WTC11 (cell line): ENCODE measurements around the gene FOXC2. TPM values are rescaled to one million over a fixed set of nuclear protein-coding genes. Genes with fewer than 3 reads are reported as not detected.

Source experiments
- ATAC-seq: fragments of 200-7000 bp; cut with Tn5 transposase; 2 replicates; pipeline ENCODE4 v1.10.0; 2021; ENCODE audit warnings: mild to moderate bottlenecking, moderate library complexity
- CTCF ChIA-PET: fragments of 300-600 bp; sonication (Branson Sonifier 250); formaldehyde crosslinking; loops from one replicate; lab custom pipeline; 2021; ENCODE audit warnings: antibody characterized with exemption; lab: Charles Lee
- POLR2A ChIA-PET: fragments of 350-600 bp; sonication (Branson Sonifier 250); formaldehyde crosslinking; loops from one replicate; lab custom pipeline; 2021; ENCODE audit warnings: antibody characterized with exemption; lab: Charles Lee
- DNase-seq: peaks from one replicate; pipeline ENCODE4 v3.0.0; 2021; ENCODE audit warnings: low spot score
- H3K27ac Mint-ChIP-seq: 2 replicates; pipeline ENCODE4 v1.8.0; 2021; ENCODE audit warnings: mixed read lengths
- H3K27me3 Mint-ChIP-seq: 2 replicates; pipeline ENCODE4 v1.8.0; 2021; ENCODE audit warnings: low read depth, mild to moderate bottlenecking, moderate library complexity, mixed read lengths
- H3K36me3 Mint-ChIP-seq: 2 replicates; pipeline ENCODE4 v1.8.0; 2021; ENCODE audit warnings: mixed read lengths
- H3K4me1 Mint-ChIP-seq: 2 replicates; pipeline ENCODE4 v1.8.0; 2022; ENCODE audit warnings: mixed read lengths
- H3K4me3 Mint-ChIP-seq: 2 replicates; pipeline ENCODE4 v1.8.0; 2021; ENCODE audit warnings: mild to moderate bottlenecking, moderate library complexity, mixed read lengths
- H3K9me3 Mint-ChIP-seq: 2 replicates; pipeline ENCODE4 v1.8.0; 2021; ENCODE audit warnings: mixed read lengths
- ATF1 ChIP-seq: sonication (generic); formaldehyde crosslinking; IDR thresholded peaks from 2 replicates; pipeline ENCODE4 v1.8.1; 2023; ENCODE audit warnings: mild to moderate bottlenecking, moderate library complexity, missing genetic modification reagents
- CBFB ChIP-seq: sonication (generic); formaldehyde crosslinking; IDR thresholded peaks from 2 replicates; pipeline ENCODE4 v1.8.1; 2022; ENCODE audit warnings: mild to moderate bottlenecking, low read depth, missing genetic modification reagents
- CREM ChIP-seq: sonication (generic); formaldehyde crosslinking; IDR thresholded peaks from 2 replicates; pipeline ENCODE4 v1.8.1; 2022; ENCODE audit warnings: mild to moderate bottlenecking, missing genetic modification reagents, moderate library complexity
- ETV6 ChIP-seq: sonication (generic); formaldehyde crosslinking; IDR thresholded peaks from 2 replicates; pipeline ENCODE4 v1.8.1; 2022; ENCODE audit warnings: mild to moderate bottlenecking, missing genetic modification reagents
- GRHL2 ChIP-seq: fragments of 250-450 bp; sonication (Bioruptor Pico); IDR thresholded peaks from 2 replicates; pipeline ENCODE4 v1.8.0; 2022; ENCODE audit warnings: mild to moderate bottlenecking, moderate library complexity; ENCODE audit not compliant: insufficient replicate concordance, severe bottlenecking
- GTF2I ChIP-seq: fragments of 250-450 bp; sonication (Bioruptor Pico); conservative IDR thresholded peaks from 2 replicates; pipeline ENCODE4 v1.4.0; 2021; ENCODE audit warnings: mild to moderate bottlenecking
- HMGA2 ChIP-seq: fragments of 250-450 bp; sonication (Bioruptor Pico); IDR thresholded peaks from 2 replicates; pipeline ENCODE4 v1.4.0; 2021; ENCODE audit warnings: mild to moderate bottlenecking, moderate library complexity
- KAT7 ChIP-seq: sonication (generic); formaldehyde crosslinking; IDR thresholded peaks from 2 replicates; pipeline ENCODE4 v1.8.1; 2023; ENCODE audit warnings: missing genetic modification reagents, mild to moderate bottlenecking, borderline replicate concordance
- NFATC4 ChIP-seq: fragments of 250-450 bp; sonication (Bioruptor Pico); IDR thresholded peaks from 2 replicates; pipeline ENCODE4 v1.9.0; 2021; ENCODE audit warnings: mild to moderate bottlenecking
- SOX15 ChIP-seq: fragments of 250-450 bp; sonication (Bioruptor Pico); IDR thresholded peaks from 2 replicates; pipeline ENCODE4 v1.9.0; 2021; ENCODE audit warnings: mild to moderate bottlenecking
- TCF7 ChIP-seq: sonication (generic); formaldehyde crosslinking; IDR thresholded peaks from 2 replicates; pipeline ENCODE4 v1.8.0; 2022; ENCODE audit warnings: mild to moderate bottlenecking, low read depth, missing genetic modification reagents, moderate library complexity
- TEAD1 ChIP-seq: sonication (generic); formaldehyde crosslinking; IDR thresholded peaks from 2 replicates; pipeline ENCODE4 v1.8.0; 2022; ENCODE audit warnings: mild to moderate bottlenecking, missing genetic modification reagents
- ZNF121 ChIP-seq: sonication (generic); formaldehyde crosslinking; IDR thresholded peaks from 2 replicates; pipeline ENCODE4 v1.8.0; 2023; ENCODE audit warnings: missing genetic modification reagents
- ZNF138 ChIP-seq: sonication (generic); formaldehyde crosslinking; conservative IDR thresholded peaks from 2 replicates; pipeline ENCODE4 v1.8.1; 2022; ENCODE audit warnings: mild to moderate bottlenecking, moderate library complexity, missing genetic modification reagents
- ZNF416 ChIP-seq: fragments of 250-450 bp; sonication (Bioruptor Pico); IDR thresholded peaks from 2 replicates; pipeline ENCODE4 v1.9.0; 2021; ENCODE audit warnings: mild to moderate bottlenecking, inconsistent platforms
- total RNA-seq: library from RNA; stranded (reverse); gene quantifications from 3 replicates; pipeline ENCODE4 v1.2.3, GENCODE V29; 2021
- TF ChIP-seq, protein P1 (sequence below): fragments of 250-450 bp; sonication (Bioruptor Pico); IDR thresholded peaks from 2 replicates; pipeline ENCODE4 v1.9.0; 2021; ENCODE audit warnings: mild to moderate bottlenecking, borderline replicate concordance
- TF ChIP-seq, protein P2 (sequence below): sonication (generic); formaldehyde crosslinking; IDR thresholded peaks from 2 replicates; pipeline ENCODE4 v1.8.0; 2022; ENCODE audit warnings: mild to moderate bottlenecking, missing genetic modification reagents
- TF ChIP-seq, protein P3 (sequence below): sonication (generic); formaldehyde crosslinking; IDR thresholded peaks from 2 replicates; pipeline ENCODE4 v1.8.0; 2023; ENCODE audit warnings: missing genetic modification reagents, mild to moderate bottlenecking, borderline replicate concordance
- TF ChIP-seq, protein P4 (sequence below): sonication (generic); formaldehyde crosslinking; conservative IDR thresholded peaks from 2 replicates; pipeline ENCODE4 v1.8.1; 2022; ENCODE audit warnings: mild to moderate bottlenecking, missing genetic modification reagents
- TF ChIP-seq, protein P5 (sequence below): fragments of 250-450 bp; sonication (Bioruptor Pico); IDR thresholded peaks from 2 replicates; pipeline ENCODE4 v1.9.0; 2021; ENCODE audit warnings: mild to moderate bottlenecking
- TF ChIP-seq, protein P6 (sequence below): sonication (generic); formaldehyde crosslinking; IDR thresholded peaks from 2 replicates; pipeline ENCODE4 v1.8.0; 2022; ENCODE audit warnings: missing genetic modification reagents

Gene FOXC2
- total RNA-seq, 1 experiment from 2014 or later: 0.28 TPM

DNA sequence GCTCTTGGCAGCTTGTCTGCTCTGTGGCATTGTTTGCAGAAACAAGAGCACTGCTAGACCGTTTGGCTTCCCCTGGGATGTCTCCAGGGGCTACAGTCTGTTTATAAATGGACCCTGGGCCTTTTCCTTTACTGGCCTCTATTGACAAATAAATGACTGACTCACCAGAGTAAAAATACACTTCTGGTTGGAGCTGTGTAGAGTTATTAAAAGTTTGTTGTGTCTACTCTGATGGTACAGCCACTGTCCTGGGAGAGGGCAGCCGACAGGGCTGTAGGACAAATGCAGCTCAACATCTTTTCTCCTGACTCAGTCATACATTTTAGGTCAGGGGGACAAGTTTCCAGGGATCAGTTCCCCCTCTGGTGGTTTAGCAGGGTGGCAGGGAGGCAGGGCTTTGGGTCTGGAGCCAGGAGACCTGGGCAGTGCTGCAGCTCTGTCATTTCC, 41.7 kb downstream of the FOXC2 start (continued):
- TF ChIP-seq, protein P1, sequence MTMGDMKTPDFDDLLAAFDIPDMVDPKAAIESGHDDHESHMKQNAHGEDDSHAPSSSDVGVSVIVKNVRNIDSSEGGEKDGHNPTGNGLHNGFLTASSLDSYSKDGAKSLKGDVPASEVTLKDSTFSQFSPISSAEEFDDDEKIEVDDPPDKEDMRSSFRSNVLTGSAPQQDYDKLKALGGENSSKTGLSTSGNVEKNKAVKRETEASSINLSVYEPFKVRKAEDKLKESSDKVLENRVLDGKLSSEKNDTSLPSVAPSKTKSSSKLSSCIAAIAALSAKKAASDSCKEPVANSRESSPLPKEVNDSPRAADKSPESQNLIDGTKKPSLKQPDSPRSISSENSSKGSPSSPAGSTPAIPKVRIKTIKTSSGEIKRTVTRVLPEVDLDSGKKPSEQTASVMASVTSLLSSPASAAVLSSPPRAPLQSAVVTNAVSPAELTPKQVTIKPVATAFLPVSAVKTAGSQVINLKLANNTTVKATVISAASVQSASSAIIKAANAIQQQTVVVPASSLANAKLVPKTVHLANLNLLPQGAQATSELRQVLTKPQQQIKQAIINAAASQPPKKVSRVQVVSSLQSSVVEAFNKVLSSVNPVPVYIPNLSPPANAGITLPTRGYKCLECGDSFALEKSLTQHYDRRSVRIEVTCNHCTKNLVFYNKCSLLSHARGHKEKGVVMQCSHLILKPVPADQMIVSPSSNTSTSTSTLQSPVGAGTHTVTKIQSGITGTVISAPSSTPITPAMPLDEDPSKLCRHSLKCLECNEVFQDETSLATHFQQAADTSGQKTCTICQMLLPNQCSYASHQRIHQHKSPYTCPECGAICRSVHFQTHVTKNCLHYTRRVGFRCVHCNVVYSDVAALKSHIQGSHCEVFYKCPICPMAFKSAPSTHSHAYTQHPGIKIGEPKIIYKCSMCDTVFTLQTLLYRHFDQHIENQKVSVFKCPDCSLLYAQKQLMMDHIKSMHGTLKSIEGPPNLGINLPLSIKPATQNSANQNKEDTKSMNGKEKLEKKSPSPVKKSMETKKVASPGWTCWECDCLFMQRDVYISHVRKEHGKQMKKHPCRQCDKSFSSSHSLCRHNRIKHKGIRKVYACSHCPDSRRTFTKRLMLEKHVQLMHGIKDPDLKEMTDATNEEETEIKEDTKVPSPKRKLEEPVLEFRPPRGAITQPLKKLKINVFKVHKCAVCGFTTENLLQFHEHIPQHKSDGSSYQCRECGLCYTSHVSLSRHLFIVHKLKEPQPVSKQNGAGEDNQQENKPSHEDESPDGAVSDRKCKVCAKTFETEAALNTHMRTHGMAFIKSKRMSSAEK: no peak
- TF ChIP-seq, all 79 proteins: peak for 0

DNA sequence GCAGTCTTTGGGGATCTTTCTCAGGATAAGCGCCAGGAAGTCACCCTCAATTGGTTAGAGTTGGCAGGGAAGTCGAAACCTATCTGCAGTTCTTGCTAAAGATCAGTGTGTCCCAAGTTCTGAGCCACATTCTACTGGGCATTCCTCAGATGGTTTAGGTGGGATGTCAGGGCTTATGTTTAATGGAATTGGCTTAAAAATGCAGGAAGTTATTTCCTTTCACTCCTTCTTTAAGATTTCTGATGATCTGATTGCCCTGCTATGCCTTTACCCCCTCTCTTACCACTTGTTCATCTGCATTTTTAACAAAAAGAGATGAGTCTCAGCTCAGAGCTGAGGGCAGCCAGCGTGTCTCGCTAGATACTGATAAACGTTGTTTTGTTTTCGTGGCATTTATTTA, 42.5 kb downstream of the FOXC2 start:
- Mint-ChIP-seq H3K9me3 (peaks cover 16% of the 10 kb centered on the region), H3K4me1 (peaks cover 1% of the 10 kb centered on the region; the same call in 1 of the 2 replicates), H3K36me3 (no peaks in the 10 kb centered on the region), H3K27ac (no peak overlapping the region), H3K4me3 (no peak overlapping the region), H3K27me3 (peaks cover 4% of the 10 kb centered on the region; the same call in 1 of the 2 replicates)
- ChIA-PET POLR2A (no interaction called here), CTCF (no interaction called here)
- DNase-seq (no peak), ATAC-seq (no peak)
- TF ChIP-seq, protein P2, sequence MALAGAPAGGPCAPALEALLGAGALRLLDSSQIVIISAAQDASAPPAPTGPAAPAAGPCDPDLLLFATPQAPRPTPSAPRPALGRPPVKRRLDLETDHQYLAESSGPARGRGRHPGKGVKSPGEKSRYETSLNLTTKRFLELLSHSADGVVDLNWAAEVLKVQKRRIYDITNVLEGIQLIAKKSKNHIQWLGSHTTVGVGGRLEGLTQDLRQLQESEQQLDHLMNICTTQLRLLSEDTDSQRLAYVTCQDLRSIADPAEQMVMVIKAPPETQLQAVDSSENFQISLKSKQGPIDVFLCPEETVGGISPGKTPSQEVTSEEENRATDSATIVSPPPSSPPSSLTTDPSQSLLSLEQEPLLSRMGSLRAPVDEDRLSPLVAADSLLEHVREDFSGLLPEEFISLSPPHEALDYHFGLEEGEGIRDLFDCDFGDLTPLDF: no peak
- TF ChIP-seq CREM (CRISPR knock-in tag): no peak
- TF ChIP-seq TEAD1 (CRISPR knock-in tag): no peak
- no peak for TF ChIP-seq KAT7 (CRISPR knock-in tag)
- TF ChIP-seq SOX15: no peak
- no peak for TF ChIP-seq ETV6 (CRISPR knock-in tag)
- no peak for TF ChIP-seq ZNF121

DNA sequence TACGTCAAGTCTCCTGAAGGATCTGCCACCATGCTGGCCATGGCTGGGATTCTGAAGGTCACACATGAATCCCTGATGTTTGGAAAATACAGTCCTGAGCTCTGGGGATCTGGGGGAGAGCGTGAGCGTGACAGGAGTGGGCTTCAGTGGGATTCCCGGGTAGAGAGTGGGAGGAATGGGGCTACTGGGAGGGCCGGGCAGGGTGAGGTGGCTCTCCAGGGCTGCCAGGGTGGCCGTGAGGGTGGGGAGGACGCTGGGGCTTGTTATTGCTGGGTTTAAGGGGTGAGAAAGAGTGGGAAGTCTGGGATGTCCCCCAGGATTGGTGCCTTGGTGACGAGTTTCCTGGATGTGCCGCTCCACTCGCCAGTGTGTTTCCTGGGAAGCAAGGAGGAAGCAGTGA, 43.0 kb downstream of the FOXC2 start:
- POLR2A ChIA-PET: no interaction called here
- H3K9me3 Mint-ChIP-seq: peaks cover 16% of the 10 kb centered on the region
- ATAC-seq (no peak), DNase-seq (no peak)
- H3K36me3 Mint-ChIP-seq: no peaks in the 10 kb centered on the region
- H3K4me3 Mint-ChIP-seq: no peak overlapping the region
- no peak overlapping the region for H3K27ac Mint-ChIP-seq
- H3K4me1 Mint-ChIP-seq: peaks cover 7% of the 10 kb centered on the region
- peaks cover 2% of the 10 kb centered on the region; the same call in 1 of the 2 replicates for H3K27me3 Mint-ChIP-seq
- CTCF ChIA-PET: no interaction called here
- TF ChIP-seq, protein P3, sequence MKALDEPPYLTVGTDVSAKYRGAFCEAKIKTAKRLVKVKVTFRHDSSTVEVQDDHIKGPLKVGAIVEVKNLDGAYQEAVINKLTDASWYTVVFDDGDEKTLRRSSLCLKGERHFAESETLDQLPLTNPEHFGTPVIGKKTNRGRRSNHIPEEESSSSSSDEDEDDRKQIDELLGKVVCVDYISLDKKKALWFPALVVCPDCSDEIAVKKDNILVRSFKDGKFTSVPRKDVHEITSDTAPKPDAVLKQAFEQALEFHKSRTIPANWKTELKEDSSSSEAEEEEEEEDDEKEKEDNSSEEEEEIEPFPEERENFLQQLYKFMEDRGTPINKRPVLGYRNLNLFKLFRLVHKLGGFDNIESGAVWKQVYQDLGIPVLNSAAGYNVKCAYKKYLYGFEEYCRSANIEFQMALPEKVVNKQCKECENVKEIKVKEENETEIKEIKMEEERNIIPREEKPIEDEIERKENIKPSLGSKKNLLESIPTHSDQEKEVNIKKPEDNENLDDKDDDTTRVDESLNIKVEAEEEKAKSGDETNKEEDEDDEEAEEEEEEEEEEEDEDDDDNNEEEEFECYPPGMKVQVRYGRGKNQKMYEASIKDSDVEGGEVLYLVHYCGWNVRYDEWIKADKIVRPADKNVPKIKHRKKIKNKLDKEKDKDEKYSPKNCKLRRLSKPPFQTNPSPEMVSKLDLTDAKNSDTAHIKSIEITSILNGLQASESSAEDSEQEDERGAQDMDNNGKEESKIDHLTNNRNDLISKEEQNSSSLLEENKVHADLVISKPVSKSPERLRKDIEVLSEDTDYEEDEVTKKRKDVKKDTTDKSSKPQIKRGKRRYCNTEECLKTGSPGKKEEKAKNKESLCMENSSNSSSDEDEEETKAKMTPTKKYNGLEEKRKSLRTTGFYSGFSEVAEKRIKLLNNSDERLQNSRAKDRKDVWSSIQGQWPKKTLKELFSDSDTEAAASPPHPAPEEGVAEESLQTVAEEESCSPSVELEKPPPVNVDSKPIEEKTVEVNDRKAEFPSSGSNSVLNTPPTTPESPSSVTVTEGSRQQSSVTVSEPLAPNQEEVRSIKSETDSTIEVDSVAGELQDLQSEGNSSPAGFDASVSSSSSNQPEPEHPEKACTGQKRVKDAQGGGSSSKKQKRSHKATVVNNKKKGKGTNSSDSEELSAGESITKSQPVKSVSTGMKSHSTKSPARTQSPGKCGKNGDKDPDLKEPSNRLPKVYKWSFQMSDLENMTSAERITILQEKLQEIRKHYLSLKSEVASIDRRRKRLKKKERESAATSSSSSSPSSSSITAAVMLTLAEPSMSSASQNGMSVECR: no peak
- TF ChIP-seq, protein P4, sequence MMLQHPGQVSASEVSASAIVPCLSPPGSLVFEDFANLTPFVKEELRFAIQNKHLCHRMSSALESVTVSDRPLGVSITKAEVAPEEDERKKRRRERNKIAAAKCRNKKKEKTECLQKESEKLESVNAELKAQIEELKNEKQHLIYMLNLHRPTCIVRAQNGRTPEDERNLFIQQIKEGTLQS: no peak
- no peak for TF ChIP-seq GTF2I (CRISPR knock-in tag)
- no peak for TF ChIP-seq ZNF416 (CRISPR knock-in tag)
- TF ChIP-seq HMGA2 (CRISPR knock-in tag): no peak
- no peak for TF ChIP-seq ATF1 (CRISPR knock-in tag)
- no peak for TF ChIP-seq TCF7 (CRISPR knock-in tag)
- TF ChIP-seq GRHL2 (CRISPR knock-in tag): no peak
- no peak for TF ChIP-seq ZNF138 (CRISPR knock-in tag)
- TF ChIP-seq, protein P5, sequence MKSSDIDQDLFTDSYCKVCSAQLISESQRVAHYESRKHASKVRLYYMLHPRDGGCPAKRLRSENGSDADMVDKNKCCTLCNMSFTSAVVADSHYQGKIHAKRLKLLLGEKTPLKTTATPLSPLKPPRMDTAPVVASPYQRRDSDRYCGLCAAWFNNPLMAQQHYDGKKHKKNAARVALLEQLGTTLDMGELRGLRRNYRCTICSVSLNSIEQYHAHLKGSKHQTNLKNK (CRISPR knock-in tag): no peak
- no peak for TF ChIP-seq NFATC4 (CRISPR knock-in tag)
- TF ChIP-seq CBFB (CRISPR knock-in tag): no peak
- TF ChIP-seq, protein P6, sequence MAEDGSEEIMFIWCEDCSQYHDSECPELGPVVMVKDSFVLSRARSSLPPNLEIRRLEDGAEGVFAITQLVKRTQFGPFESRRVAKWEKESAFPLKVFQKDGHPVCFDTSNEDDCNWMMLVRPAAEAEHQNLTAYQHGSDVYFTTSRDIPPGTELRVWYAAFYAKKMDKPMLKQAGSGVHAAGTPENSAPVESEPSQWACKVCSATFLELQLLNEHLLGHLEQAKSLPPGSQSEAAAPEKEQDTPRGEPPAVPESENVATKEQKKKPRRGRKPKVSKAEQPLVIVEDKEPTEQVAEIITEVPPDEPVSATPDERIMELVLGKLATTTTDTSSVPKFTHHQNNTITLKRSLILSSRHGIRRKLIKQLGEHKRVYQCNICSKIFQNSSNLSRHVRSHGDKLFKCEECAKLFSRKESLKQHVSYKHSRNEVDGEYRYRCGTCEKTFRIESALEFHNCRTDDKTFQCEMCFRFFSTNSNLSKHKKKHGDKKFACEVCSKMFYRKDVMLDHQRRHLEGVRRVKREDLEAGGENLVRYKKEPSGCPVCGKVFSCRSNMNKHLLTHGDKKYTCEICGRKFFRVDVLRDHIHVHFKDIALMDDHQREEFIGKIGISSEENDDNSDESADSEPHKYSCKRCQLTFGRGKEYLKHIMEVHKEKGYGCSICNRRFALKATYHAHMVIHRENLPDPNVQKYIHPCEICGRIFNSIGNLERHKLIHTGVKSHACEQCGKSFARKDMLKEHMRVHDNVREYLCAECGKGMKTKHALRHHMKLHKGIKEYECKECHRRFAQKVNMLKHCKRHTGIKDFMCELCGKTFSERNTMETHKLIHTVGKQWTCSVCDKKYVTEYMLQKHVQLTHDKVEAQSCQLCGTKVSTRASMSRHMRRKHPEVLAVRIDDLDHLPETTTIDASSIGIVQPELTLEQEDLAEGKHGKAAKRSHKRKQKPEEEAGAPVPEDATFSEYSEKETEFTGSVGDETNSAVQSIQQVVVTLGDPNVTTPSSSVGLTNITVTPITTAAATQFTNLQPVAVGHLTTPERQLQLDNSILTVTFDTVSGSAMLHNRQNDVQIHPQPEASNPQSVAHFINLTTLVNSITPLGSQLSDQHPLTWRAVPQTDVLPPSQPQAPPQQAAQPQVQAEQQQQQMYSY: no peak
